Measurements from ENCODE around the gene PTRH1.

DNA sequence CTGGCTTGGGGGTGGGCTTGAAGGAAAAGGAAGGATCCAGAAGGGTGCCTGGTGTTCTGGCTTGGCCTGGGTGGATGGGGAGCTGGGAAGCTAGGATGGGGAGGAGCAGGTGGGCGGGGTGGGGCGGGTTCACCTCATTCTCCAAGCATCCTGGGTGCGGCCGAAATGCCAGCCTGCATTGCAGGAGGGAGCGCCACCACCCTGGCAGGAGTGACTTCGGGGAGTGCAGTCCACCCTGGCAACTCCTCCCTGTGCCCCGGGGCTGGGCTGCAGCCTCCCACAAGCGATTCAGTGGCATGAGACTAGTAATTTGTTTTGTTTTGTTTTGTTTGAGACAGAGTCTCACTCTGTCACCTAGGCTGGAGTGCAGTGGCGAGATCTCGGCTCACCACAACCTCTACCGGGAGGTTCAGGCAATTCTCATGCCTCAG lies 5.9 kb upstream of the PTRH1 start:
- TF ChIP-seq, protein P1, sequence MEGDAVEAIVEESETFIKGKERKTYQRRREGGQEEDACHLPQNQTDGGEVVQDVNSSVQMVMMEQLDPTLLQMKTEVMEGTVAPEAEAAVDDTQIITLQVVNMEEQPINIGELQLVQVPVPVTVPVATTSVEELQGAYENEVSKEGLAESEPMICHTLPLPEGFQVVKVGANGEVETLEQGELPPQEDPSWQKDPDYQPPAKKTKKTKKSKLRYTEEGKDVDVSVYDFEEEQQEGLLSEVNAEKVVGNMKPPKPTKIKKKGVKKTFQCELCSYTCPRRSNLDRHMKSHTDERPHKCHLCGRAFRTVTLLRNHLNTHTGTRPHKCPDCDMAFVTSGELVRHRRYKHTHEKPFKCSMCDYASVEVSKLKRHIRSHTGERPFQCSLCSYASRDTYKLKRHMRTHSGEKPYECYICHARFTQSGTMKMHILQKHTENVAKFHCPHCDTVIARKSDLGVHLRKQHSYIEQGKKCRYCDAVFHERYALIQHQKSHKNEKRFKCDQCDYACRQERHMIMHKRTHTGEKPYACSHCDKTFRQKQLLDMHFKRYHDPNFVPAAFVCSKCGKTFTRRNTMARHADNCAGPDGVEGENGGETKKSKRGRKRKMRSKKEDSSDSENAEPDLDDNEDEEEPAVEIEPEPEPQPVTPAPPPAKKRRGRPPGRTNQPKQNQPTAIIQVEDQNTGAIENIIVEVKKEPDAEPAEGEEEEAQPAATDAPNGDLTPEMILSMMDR (IDR thresholded peaks at IDR 0.05), result no peak
- TF ChIP-seq ZFX (IDR thresholded peaks at IDR 0.05; ENCODE audit: borderline replicate concordance), result no peak
